GM18507 (cell line): ENCODE results near the gene C19orf73.

Experiments
- DNase-seq: peaks from one replicate; pipeline ENCODE4 v3.0.0; 2011; ENCODE audit warnings: low read depth; ENCODE audit not compliant: insufficient read length; ENCODE audit errors: extremely low spot score
- FAIRE-seq: peaks from 2 replicates; lab custom pipeline; 2011; peaks lifted over from hg19 to GRCh38; lab: Jason Lieb, UNC

Gene C19orf73

GRCh38 chr19:49118565-49119410 is at the start of gene C19orf73:
Gene C19orf73, minus strand, starts transcription at chr19:49119143. Its CDS starts 121 bp downstream, at chr19:49119022.
- FAIRE-seq (peak; percentile 96), DNase-seq (peak; percentile 95)

GRCh38 chr19:49168421-49168820 is 49.5 kb upstream of the C19orf73 start:
- FAIRE-seq (no peak), DNase-seq (no peak)

- no peak for DNase-seq
- FAIRE-seq: no peak
Observed at GRCh38 chr19:49167857-49168409, 49.0 kb upstream of the C19orf73 start.

- FAIRE-seq: no peak
Observed at GRCh38 chr19:49165865-49166301, 46.9 kb upstream of the C19orf73 start.

GRCh38 chr19:49165111-49165750 is 46.3 kb upstream of the C19orf73 start:
- FAIRE-seq (no peak), DNase-seq (no peak)

More at GRCh38 chr19:49165865-49166301, 46.9 kb upstream of the C19orf73 start:
- DNase-seq: no peak

GRCh38 chr19:49161987-49162386 is 43.0 kb upstream of the C19orf73 start:
- FAIRE-seq: no peak
- no peak for DNase-seq

- DNase-seq: no peak
- no peak for FAIRE-seq
Observed at GRCh38 chr19:49160450-49161189, 41.7 kb upstream of the C19orf73 start.

GRCh38 chr19:49157445-49158224 is 38.7 kb upstream of the C19orf73 start, which contains the start of gene TRPM4:
Gene TRPM4, plus strand, starts transcription at chr19:49157792. Its CDS starts 75 bp downstream, at chr19:49157867.
- no peak for FAIRE-seq
- no peak for DNase-seq

- DNase-seq: no peak
- no peak for FAIRE-seq
Observed at GRCh38 chr19:49155820-49156346, 36.9 kb upstream of the C19orf73 start.

- DNase-seq (no peak), FAIRE-seq (no peak)
Observed at GRCh38 chr19:49155005-49155819, 36.3 kb upstream of the C19orf73 start, which contains the start of gene HRC. Gene HRC, minus strand, starts transcription at chr19:49155396. Its CDS starts 159 bp downstream, at chr19:49155237.

GRCh38 chr19:49154279-49154678 is 35.3 kb upstream of the C19orf73 start:
- no peak for FAIRE-seq
- no peak for DNase-seq

- FAIRE-seq (no peak), DNase-seq (no peak)
Observed at GRCh38 chr19:49153167-49153809, 34.3 kb upstream of the C19orf73 start.

- FAIRE-seq (no peak), DNase-seq (no peak)
Observed at GRCh38 chr19:49152119-49152550, 33.2 kb upstream of the C19orf73 start.

GRCh38 chr19:49151267-49152118 is 32.5 kb upstream of the C19orf73 start:
- DNase-seq (no peak), FAIRE-seq (no peak)

- DNase-seq (no peak), FAIRE-seq (no peak)
Observed at GRCh38 chr19:49150944-49151243, 32.0 kb upstream of the C19orf73 start.

- DNase-seq: no peak
- no peak for FAIRE-seq
Observed at GRCh38 chr19:49150106-49150943, 31.4 kb upstream of the C19orf73 start.
